ENCODE measurements around the gene ZNF732.
"Not testable (repeated sequence)": the region's sequence is repeated elsewhere in the genome, so short reads cannot be mapped to it uniquely, and the experiment has no call there.

Gene ZNF732

DNA sequence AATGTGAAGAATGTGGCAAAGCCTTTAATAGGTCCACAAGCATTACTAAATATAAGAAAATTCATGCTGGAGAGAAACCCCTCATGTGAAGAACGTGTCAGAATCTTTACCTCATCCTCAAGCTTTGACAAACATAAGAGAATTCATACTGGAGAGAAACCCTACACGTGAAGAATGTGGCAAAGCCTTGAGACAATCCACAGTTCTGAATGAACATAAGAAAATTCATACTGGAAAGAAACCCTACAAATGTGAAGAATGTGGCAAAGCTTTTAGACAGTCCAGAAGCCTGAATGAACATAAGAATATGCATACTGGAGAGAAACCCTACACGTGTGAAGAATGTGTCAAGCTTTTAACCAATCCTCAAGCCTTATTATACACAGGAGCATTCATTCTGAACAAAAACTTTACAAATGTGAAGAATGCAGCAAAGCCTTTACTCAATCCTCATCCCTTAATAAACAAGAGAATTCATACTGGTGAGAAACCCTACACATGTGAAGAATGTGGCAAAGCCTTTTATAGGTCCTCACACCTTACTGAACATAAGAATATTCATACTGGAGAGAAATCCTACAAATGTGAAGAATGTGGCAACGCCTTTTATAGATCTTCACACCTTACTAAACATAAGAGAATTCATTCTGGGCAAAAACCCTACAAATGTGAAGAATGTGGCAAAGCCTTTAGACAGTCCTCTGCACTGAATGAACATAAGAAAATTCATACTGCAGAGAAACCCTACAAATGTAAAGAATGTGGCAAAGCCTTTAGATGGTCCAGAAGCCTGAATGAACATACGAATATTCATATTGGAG lies 51.1 kb downstream of the ZNF732 start:
- no peak for DNase-seq (ENCODE audit: low read depth in 1 of 2, low spot score in 1 of 2)

DNA sequence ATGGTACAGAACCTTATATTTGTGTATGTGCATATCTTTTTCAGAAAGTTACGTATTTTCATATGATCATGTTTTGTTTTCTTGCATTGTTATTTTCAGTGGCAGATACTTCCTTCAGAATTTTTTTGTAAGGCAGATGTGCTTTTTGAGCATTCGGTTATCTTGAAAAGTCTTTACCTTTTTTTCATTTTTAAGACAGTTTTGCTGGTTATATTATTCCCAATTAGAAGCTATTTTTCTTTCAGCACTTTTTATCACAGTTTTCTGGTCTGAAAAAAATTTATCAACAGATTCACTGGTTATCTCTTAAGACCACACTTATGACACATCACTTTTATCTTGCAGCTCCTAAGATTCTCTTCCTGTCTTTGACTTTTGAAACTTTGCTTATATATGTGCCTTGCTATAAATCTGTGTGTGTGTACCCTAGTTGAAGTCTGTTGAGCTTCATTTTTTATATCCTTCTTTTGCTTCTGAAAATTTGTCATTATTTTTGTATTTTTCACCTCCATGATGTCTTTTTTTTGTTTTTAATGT lies 53.1 kb downstream of the ZNF732 start:
- no peak for DNase-seq (ENCODE audit: low read depth in 1 of 2, low spot score in 1 of 2)

GRCh38 chr4:244471-244870 lies 60.8 kb downstream of the ZNF732 start:
- peak in 1 of 2 donors; percentile 17 for DNase-seq (ENCODE audit: low read depth in 1 of 2, low spot score in 1 of 2)

DNA sequence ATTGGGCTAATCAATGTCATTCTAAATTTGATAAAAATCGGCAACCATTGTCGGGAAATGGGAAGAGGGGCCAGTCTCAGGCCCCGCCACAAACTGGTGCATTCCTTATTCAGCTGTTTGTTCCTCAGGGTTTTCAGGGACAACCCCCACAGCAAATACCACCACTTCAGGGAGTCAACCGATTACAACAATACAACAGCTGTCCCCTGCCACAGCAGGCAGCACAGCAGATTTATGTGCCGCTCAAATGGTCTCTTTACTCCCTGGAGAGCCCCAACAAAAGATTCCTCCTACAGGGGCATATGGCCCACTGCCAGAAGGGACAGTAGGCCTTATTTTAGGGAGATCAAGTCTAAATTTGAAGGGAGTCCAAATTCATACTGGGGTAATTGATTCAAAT lies 61.8 kb downstream of the ZNF732 start:
- no peak for DNase-seq (ENCODE audit: low read depth in 1 of 2, low spot score in 1 of 2)

- DNase-seq (ENCODE audit: low read depth in 1 of 2, low spot score in 1 of 2) = peak; percentile 29 to 32
Measured at GRCh38 chr4:242121-242848, 63.0 kb downstream of the ZNF732 start.

- DNase-seq (ENCODE audit: low read depth in 1 of 2, low spot score in 1 of 2) = not testable (repeated sequence)
Measured at GRCh38 chr4:241411-241810, 63.9 kb downstream of the ZNF732 start.

DNA sequence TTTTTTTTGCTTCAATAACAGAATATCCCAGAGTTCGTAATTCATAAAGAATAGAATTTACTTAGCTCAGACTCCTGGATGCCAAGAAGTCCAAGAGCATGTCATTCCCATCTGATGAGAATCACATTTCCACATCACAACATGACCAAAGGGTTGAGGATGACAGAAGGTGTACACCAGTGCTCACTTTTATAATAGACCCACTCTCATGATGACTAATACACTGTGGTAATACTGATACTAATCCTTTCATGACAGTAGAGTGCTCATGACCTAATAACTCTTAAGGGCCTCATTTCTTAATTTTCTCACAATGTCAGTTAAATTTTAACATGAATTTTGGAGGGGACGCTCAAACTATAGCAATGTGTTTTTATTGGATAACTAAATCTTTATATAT lies 69.2 kb downstream of the ZNF732 start:
- DNase-seq (ENCODE audit: low read depth in 1 of 2, low spot score in 1 of 2) = no peak

DNA sequence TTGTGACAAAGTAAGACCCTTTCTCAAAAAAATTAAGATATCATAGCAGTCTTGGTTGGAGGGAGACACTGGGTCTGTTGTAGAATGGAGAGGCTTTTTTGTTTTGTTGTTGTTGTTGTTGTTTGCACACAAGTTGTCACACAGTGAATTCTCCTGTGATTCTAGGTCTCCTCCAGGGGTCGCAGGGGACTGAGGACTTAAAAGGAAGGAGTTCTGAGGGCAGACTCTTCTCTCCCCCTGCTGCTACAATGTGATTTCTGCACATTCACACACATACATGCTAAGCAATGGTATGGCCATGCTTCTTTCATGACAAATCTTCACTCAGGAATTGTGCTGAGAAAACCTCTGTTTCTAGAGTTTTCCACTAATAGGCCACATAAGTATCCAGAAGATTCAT lies 71.1 kb downstream of the ZNF732 start:
- no peak for DNase-seq (ENCODE audit: low read depth in 1 of 2, low spot score in 1 of 2)

GRCh38 chr4:223913-224497 lies 81.3 kb downstream of the ZNF732 start:
- no peak for DNase-seq (ENCODE audit: low read depth in 1 of 2, low spot score in 1 of 2)
